PC-3 (cell line): ENCODE results near the gene SLC12A1. TPM values are rescaled to one million over a fixed set of nuclear protein-coding genes. Genes with fewer than 3 reads are reported as not detected.

Experiments
- ATAC-seq: fragments of 200-7000 bp; cut with Tn5 transposase; 2 replicates; pipeline ENCODE4 v1.9.1; 2020; ENCODE audit warnings: mild to moderate bottlenecking, moderate library complexity
- BruUV-seq: library from RNA; stranded (reverse); fragments of 400-500 nt; replicated peaks from 2 replicates; lab custom pipeline; 2021; lab: Mats Ljungman, UMichigan
- CTCF ChIA-PET: fragments of 300-600 bp; sonication (Branson Sonifier 250); formaldehyde crosslinking; loops from one replicate; lab custom pipeline; 2022; ENCODE audit warnings: antibody characterized with exemption; lab: Charles Lee
- POLR2A ChIA-PET: fragments of 300-600 bp; sonication (Branson Sonifier 250); formaldehyde crosslinking; loops from one replicate; lab custom pipeline; 2022; ENCODE audit warnings: antibody characterized with exemption; ENCODE audit not compliant: unreplicated experiment; lab: Charles Lee
- DNase-seq: peaks from one replicate; pipeline ENCODE4 v3.0.0-alpha.2; 2015
- H2AFZ ChIP-seq: fragments of 300-600 bp; sonication (generic); 2 replicates; pipeline ENCODE4 v1.6.0; 2016; ENCODE audit warnings: antibody characterized with exemption, low read length
- H3F3A ChIP-seq: fragments of 300-600 bp; sonication (generic); one replicate; pipeline ENCODE4 v1.6.0; 2017; ENCODE audit warnings: antibody characterized with exemption, low read length, control low read depth, mild to moderate bottlenecking; ENCODE audit not compliant: unreplicated experiment
- H3K27ac ChIP-seq: fragments of 300-600 bp; sonication (generic); 2 replicates; pipeline ENCODE4 v1.5.1; 2016; ENCODE audit warnings: mild to moderate bottlenecking, low read length
- H3K27me3 ChIP-seq: fragments of 300-600 bp; sonication (generic); 2 replicates; pipeline ENCODE4 v1.6.1; 2016; ENCODE audit warnings: low read length, mixed read lengths
- H3K36me3 ChIP-seq: fragments of 300-600 bp; sonication (generic); 2 replicates; pipeline ENCODE4 v1.6.1; 2016; ENCODE audit warnings: low read depth, mixed run types, low read length, mixed read lengths
- H3K4me1 ChIP-seq: fragments of 300-600 bp; sonication (generic); 2 replicates; pipeline ENCODE4 v1.5.1; 2016; ENCODE audit warnings: low read length; ENCODE audit not compliant: insufficient read depth
- H3K4me2 ChIP-seq: fragments of 300-600 bp; sonication (generic); 2 replicates; pipeline ENCODE4 v1.6.0; 2016; ENCODE audit warnings: low read length
- H3K4me3 ChIP-seq: fragments of 300-600 bp; sonication (generic); 2 replicates; pipeline ENCODE4 v1.5.1; 2016; ENCODE audit warnings: mild to moderate bottlenecking, low read length, mixed read lengths
- H3K79me2 ChIP-seq: fragments of 300-600 bp; sonication (generic); 2 replicates; pipeline ENCODE4 v1.6.1; 2017; ENCODE audit warnings: low read length, mixed read lengths
- H3K9ac ChIP-seq: fragments of 300-600 bp; sonication (generic); 2 replicates; pipeline ENCODE4 v1.6.0; 2016; ENCODE audit warnings: mild to moderate bottlenecking, low read length
- H3K9me2 ChIP-seq: fragments of 300-600 bp; sonication (generic); replicated peaks from 2 replicates; pipeline ENCODE4 v1.6.1; 2016; ENCODE audit warnings: mixed run types, low read length, mixed read lengths
- H3K9me3 ChIP-seq: fragments of 300-600 bp; sonication (generic); 2 replicates; pipeline ENCODE4 v1.6.1; 2016; ENCODE audit warnings: low read length, mixed read lengths
- H4K20me1 ChIP-seq: fragments of 300-600 bp; sonication (generic); 2 replicates; pipeline ENCODE4 v1.6.1; 2016; ENCODE audit warnings: low read length, mixed read lengths
- CTCF ChIP-seq: fragments of 300-600 bp; sonication (generic); conservative IDR thresholded peaks from 2 replicates; pipeline ENCODE4 v1.5.1; 2017; ENCODE audit warnings: antibody characterized with exemption, low read depth, mild to moderate bottlenecking, low read length
- EZH2 ChIP-seq: fragments of 300-600 bp; sonication (generic); IDR thresholded peaks from one replicate; pipeline ENCODE4 v1.6.1; 2017; ENCODE audit warnings: antibody characterized with exemption, mild to moderate bottlenecking, low read length; ENCODE audit not compliant: unreplicated experiment
- EZH2phosphoT487 ChIP-seq: fragments of 300-600 bp; sonication (generic); IDR thresholded peaks from 2 replicates; pipeline ENCODE4 v1.6.1; 2018; ENCODE audit warnings: mild to moderate bottlenecking, antibody characterized with exemption, low read length, borderline replicate concordance
- intact Hi-C: fragments of 100-400 bp; cut with micrococcal nuclease; formaldehyde crosslinking; loops from 2 replicates; pipeline ENCODE4 v1.9.0; 2023
- total RNA-seq: library from RNA; depleted of rRNA; stranded (reverse); fragments of >200 nt; gene quantifications from 2 replicates; pipeline ENCODE4 v1.2.3, GENCODE V29; 2014

The SLC12A1 gene
- total RNA-seq, 1 experiment from 2014 or later, result not detected

GRCh38 chr15:48317221-48317620 lies 111.1 kb downstream of the SLC12A1 start:
- Histone ChIP-seq H3K9ac (no peak overlapping the region), H3K27me3 (no peaks in the 10 kb centered on the region), H2AFZ (no peak overlapping the region), H3K4me2 (no peak overlapping the region), H3K9me2 (no peaks in the 10 kb centered on the region), H3K79me2 (no peaks in the 10 kb centered on the region), H3K36me3 (no peaks in the 10 kb centered on the region), H4K20me1 (no peaks in the 10 kb centered on the region), H3K27ac (no peak overlapping the region), H3K4me3 (no peak overlapping the region), H3K4me1 (no peaks in the 10 kb centered on the region), H3K9me3 (no peaks in the 10 kb centered on the region), H3F3A (no peaks in the 10 kb centered on the region)
- intact Hi-C loops, result no loop called here
- DNase-seq, result no peak
- ATAC-seq, result no peak
- TF ChIP-seq CTCF (no peak), EZH2 (no peak)
- POLR2A ChIA-PET, result no interaction called here
- CTCF ChIA-PET, result no interaction called here
- BruUV-seq, result no TSS peak

DNA sequence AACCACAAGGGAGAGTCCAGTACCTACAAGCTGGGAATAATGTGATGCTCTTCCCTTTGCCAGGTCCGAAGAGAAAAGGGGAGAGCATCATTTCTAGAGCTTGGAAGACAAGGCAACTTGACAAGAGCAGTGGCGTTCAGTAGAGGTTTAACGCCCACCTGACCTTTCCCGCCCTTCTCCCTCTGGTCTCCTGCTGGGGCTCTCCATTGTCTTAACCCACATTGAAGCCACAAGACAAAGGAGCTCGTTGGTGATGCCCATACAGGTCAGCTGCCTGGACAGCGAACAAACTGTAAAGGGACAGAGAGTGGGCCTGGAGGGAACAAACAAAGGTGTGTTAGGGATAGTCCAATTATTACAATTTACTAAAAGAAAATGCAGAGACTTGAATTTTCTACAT lies 112.0 kb downstream of the SLC12A1 start:
- Histone ChIP-seq H3K36me3 (no peaks in the 10 kb centered on the region), H3K9ac (no peak overlapping the region), H2AFZ (no peak overlapping the region), H3K27ac (no peak overlapping the region), H3K9me2 (no peaks in the 10 kb centered on the region), H3K9me3 (no peaks in the 10 kb centered on the region), H3K27me3 (no peaks in the 10 kb centered on the region), H3K4me2 (no peak overlapping the region), H3K4me3 (no peak overlapping the region), H4K20me1 (no peaks in the 10 kb centered on the region), H3K4me1 (no peaks in the 10 kb centered on the region), H3F3A (no peaks in the 10 kb centered on the region), H3K79me2 (no peaks in the 10 kb centered on the region)
- BruUV-seq, result no TSS peak
- no peak for ATAC-seq
- intact Hi-C loops, result no loop called here
- TF ChIP-seq CTCF (no peak), EZH2phosphoT487 (no peak), EZH2 (no peak)
- no peak for DNase-seq
- ChIA-PET POLR2A (no interaction called here), CTCF (no interaction called here)

DNA sequence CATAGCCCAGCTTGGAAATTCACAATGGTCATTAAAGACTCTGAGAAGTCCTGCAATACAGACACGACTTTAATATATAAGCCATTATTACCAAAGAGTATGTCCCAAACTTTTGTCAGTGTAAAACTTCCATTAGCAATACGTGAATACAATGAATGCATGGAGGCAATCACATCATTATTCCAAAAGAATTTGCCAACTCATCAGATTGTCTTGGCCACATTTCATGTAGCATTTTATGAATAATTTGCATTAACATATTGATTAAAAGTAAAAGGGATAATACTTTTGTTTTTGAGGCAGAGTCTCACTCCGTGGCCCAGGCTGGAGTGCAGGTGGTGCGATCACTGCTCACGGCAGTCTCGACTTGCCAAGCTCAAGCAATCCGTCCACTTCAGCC lies 117.2 kb downstream of the SLC12A1 start:
- H3F3A ChIP-seq, result no peaks in the 10 kb centered on the region
- no peak overlapping the region for H3K4me3 ChIP-seq
- ChIA-PET POLR2A (no interaction called here), CTCF (no interaction called here)
- no peak overlapping the region for H2AFZ ChIP-seq
- H3K9me2 ChIP-seq, result no peaks in the 10 kb centered on the region
- TF ChIP-seq EZH2 (no peak), CTCF (no peak)
- no peaks in the 10 kb centered on the region for H3K27me3 ChIP-seq
- no TSS peak for BruUV-seq
- no peaks in the 10 kb centered on the region for H4K20me1 ChIP-seq
- no peaks in the 10 kb centered on the region for H3K9me3 ChIP-seq
- DNase-seq, result no peak
- H3K9ac ChIP-seq, result no peak overlapping the region
- H3K79me2 ChIP-seq, result no peaks in the 10 kb centered on the region
- no peak overlapping the region for H3K4me2 ChIP-seq
- no peaks in the 10 kb centered on the region for H3K36me3 ChIP-seq
- no peak overlapping the region for H3K27ac ChIP-seq
- no peak for ATAC-seq
- intact Hi-C loops, result no loop called here
- no peaks in the 10 kb centered on the region for H3K4me1 ChIP-seq
